ENCODE measurements around the gene RDH13.
"Not testable (repeated sequence)": the region's sequence is repeated elsewhere in the genome, so short reads cannot be mapped to it uniquely, and the experiment has no call there.

Gene RDH13

DNA sequence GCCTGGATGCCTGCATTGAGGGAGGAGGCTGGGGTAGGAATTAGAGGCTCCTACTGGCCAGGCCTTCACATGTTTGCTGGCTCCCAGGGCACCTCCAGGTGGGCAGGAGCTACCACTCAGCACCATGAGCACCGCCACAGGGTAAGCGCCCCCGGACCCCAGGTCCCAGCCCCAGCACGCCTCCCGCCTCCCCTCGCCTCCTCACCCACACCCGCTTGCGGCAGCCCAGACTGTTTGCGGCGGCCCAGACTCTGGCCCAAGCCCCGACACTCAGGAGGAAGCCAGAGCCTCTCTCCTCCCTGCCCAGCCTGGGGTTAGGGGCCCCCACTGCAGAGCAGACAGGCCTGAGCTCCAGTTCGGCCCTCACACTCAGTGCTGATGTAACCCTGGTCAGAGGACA is 13.4 kb upstream of the RDH13 start:
- no peak for DNase-seq

DNA sequence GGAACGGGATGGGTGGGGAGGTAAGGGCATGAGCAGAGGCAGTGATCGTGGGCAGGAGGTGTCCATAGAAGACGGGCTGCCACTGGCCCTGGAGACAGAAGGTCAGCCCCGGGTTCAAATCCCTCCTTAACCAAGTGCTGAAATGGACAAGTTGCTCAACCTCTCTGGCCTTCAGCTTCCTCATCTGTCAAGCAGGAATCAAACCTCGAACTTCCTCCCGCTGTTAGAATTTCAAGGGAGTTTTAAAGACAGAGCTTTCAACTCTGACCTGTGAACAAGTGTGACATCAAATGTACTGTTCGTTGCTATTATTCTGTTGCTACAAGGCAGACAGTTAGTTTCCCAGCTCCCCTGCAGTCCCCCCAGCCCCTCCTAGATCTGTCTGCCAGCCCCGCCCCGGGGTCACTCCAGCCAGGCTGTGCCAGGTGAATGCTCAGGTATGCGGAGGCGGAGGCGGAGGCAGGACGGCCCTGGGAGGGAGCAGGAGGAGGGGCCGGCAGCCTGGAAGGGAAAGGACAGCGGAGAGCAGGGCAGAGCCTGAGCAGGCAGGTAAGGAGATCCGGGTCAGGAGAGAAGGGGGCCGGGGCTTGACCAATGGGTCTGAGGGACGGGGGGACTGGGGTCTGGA is 12.5 kb upstream of the RDH13 start, which contains the start of gene EPS8L1:
TSS of gene EPS8L1 (plus strand) at position 499 of the 628 bp plus-strand sequence. CDS start 576 bp downstream, outside the sequence.
- DNase-seq: no peak

DNA sequence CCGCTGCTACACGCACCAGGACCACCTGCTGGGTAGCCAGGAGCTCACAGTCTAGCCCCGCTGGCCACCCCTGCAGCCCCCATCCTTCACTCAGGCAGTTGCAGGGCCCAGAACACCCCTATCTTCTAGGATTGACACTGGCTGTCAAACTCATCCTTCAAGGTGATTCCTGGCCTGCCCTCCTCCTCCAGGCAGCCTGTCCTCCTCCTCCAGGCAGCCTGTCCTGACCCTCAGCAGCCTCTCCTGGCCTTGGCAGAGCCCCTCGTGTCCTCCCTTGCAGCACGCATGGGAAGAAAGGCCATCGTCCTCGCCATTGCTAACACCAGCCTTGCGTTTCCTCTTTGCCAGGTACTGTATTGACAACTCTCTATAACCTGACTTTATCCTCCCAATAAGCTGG is 9.0 kb upstream of the RDH13 start:
- no peak for DNase-seq

DNA sequence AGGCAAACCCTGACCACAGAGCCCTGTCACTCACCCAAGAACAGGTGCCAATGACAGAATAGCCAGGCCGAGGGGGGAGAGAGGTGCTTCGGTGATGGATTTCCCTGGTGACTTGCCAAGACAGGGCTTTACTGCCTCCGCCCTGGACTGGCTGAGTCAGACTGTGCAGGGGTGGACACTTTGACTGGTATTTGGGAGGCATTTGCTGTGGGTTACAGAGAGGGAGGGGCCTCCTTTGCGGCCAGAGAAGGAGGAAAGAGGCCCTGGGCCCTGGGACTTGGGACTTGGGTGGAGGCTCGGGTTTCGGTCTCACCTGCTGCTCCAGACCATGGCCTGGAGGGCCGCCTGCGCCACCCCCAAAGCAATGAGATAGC is 8.2 kb upstream of the RDH13 start:
- DNase-seq: no peak

DNA sequence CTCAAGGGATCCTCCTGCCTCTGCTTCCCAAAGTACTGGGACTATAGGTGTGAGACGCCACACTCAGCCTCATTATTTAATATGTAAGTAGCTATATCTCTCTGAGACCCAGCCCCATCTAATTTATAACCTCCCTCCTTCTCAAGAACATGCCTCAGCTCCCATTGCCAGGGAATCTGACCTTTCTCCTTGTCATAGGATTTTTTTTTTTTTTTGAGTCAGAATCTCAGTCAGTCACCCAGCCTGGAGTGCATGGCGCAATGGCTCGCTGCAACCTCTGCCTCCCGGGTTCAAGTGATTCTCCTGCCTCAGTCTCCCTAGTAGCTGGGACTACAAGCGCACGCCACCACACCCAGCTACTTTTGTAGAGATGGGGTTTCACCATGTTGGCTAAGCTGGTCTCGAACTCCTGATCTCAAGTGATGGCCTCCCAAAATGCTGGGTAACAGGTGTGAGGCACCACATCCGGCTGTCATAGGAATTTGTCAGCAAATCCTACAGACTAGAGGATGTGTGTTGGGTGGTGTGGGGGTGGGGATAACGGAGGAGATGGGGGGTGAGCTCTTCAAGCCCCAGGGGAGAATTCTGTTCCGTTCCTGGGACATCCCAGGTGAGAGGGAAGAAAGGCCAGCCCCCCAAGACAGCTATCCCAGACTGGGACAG is 7.6 kb upstream of the RDH13 start:
- DNase-seq: no peak

DNA sequence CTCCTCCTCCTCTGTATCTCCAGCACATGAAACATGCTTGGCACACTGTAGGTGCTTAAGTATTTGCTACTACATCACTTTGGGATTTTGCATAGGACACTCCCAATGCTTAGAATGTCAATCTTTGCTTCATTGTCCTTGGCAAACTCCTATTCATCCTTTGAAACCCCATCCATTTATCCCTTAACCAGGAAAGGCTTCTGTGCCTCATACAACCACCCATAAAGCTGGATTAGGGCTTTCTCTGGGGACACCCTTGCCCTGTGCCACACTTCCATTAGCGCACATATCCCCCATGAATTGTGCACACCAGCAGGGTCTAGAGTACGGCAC is 6.9 kb upstream of the RDH13 start:
- DNase-seq: no peak

DNA sequence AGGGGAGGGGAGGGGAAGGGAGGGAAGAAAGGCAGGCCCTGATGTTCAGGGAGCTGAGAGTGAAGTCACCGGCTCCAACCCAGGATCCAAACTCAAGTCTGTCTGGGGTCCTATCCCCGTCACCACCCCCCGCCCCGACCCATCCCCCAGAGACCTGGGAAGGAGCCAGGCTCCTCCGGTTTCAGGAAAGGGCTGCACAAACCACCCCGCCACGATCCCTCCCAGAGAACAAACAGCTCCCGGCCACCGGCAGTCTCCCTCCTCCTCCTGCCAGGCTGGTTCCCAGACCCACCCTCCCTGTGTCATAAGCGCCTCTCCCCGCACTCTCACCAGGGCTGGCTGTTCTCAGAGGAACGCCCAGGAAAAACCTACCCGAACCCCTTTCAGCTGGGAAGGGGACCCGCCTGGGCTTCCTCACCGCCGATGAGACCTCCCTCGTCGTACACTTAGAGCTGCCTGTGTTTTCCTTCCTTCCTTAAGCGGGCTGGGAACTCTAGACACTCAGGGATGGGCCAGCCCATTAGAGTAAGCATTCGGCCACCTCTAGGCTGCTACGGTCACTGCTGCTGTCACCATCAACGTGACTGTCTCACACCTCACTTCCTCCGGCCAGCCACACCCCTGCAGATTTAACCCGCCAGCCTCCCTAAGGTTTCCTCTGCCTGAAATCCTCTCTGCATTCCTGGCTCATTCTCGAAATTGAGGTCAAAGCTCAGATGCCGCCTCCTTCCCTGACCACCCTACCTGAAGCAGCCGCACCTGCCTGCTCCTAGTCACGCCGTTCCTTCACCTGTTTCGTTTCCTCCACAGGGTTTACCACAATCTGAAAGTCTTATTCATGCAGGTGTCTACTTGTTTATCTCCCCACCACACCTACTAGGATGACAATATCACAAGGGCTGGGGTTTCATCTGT is 6.3 kb upstream of the RDH13 start:
- DNase-seq: no peak

DNA sequence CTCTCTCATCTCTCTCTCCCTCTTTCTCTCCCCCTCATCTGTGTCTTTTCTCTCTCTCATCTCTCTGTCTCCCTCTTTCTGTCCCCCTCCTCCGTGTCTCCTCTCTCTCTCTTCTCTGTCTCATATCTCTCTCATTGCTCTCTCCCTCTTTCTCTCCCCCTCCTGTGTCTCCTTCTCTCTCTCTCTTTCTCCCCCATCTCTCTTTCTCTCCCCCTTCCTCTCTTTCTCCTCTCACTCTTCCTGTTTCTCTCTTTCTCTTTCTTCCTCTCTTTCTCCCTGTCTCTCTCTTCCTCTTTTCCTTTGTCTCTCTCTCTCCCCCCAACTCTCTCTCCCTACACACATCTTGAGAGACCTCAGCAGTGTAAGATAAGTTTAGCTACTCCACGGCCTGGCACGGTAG is 4.9 kb upstream of the RDH13 start:
- no peak for DNase-seq

DNA sequence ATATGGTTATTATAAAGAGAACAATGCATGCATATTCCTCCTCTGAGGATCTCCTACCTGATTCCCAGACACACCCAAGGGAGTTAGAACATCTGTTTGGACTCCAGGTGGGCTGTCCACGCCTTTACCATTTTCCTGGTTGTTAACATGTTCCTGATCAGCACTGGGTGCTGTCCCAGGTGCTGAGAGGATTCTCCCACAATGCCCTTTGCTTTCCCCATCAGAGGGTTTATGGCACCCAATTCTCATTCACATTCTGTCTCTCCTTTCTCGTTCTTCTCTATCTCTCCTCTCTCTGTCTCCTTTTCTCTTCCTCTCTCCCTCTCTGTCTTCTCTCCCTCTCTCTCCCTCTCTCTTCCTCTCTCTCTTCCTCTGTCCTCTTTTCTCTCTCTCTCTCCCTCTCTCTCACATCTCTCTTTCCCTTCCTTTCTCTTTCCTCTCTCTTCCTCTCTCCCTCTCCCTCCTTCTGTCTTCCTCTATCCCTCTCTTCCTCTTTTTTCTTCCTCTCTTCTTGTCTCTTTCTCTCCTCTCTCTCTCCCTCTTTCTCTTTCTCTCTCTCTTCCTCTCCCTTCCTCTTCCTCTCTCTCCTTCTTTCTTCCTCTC is 3.3 kb upstream of the RDH13 start:
- no peak for DNase-seq

DNA sequence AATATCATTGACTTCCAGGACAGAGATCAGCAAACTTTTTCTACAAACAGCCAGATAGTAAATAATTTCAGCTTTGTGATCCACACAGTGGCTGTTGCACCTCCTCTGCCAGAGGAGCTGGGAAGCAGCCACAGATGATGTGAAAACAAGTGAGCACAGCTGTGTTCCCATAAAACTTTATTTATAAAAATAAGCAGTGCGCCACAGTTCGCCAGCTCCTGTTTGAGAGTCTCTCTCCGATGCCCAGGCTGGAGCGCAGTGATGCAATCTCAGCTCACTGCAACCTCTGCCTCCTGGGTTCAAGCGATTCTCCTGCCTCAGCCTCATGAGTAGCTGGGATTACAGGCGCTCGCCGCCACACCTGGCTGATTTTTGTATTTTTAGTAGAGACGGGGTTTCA is 2.6 kb upstream of the RDH13 start:
- not testable (repeated sequence) for DNase-seq

DNA sequence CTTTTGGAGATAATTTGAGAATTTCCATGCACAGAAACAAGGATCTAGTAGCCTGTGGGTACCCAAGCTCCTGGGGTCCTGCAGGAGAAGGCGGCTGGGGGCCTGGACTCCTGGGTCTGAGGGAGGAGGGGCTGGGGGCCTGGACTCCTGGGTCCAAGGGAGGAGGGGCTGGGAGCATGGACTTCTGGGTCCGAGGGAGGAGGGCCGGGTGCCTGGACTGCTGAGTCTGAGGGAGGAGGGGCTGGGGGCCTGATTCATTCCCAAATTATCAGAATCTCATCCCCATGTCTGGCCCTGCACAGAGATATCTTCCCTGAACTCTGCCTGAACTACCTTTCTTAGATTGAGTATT is 520 bp upstream of the RDH13 start:
- no peak for DNase-seq

DNA sequence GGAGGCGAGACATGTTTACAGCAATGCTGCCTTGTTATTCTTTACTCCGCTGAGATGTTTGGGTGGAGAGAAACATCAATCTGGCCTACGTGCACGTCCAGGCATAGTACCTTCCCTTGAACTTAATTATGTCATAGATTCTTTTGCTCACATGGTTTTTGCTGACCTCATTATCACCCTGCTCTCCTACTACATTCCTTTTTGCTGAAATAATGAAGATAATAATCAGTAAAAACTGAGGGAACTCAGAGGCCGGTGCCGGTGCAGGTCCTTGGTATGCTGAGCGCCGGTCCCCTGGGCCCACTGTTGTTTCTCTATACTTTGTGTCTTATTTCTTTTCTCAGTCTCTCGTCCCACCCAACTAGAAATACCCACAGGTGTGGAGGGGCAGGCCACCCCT is 2.7 kb downstream of the RDH13 start:
- not testable (repeated sequence) for DNase-seq

DNA sequence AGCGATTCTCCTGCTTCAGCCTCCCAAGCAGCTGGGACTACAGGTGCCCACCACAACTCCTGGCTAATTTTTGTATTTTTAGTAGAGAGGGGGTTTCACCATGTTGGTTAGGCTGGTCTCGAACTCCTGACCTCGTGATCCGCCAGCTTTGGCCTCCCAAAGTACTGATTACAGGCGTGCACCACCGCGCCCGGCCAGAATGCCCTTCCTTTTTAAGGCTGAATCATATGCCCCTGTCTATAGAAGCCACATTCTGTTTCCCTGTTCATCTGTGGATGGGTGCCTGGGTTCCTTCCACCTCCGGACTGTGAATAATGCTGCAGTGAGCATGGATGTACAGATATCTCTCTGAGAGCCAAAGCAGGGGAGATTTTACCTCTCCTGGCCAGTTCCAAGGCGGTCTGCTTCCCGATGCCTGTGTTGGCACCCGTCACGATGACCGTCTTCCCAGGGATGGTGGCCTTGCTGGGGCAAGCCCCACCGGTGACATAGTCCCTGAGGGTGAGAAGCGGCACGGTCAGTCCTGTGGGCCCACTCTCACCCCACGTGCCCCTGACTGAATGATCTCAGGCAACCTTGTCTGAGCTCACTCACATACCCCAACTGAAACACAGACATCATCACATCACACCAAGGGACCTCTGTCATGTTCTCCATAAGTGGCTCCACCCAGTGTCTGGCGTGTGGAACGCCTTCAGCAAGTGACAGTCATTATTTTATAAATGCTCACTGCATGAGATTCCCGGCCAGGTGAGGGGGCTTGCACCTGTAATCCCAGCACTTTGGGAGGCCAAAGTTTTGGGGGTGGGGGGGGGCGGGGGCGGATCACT is 4.0 kb downstream of the RDH13 start:
- DNase-seq: no peak

DNA sequence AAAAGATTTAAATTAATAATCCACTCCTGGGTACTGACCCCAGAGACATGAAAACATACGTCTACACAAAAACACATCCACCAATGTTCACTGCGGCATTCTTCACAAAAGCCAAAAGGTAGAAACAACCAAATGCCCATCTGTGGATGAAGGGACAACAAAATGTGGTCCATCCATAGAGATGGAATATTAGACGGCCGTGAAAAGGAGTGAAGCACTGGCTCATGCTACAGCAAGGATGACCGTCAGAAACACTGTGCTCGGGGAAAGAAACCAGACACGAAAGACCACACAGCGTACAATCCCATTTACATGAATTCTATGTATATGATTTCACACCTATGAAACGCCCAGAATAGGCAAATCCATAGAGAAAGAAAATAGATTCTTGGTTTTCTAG is 6.1 kb downstream of the RDH13 start:
- no peak for DNase-seq

DNA sequence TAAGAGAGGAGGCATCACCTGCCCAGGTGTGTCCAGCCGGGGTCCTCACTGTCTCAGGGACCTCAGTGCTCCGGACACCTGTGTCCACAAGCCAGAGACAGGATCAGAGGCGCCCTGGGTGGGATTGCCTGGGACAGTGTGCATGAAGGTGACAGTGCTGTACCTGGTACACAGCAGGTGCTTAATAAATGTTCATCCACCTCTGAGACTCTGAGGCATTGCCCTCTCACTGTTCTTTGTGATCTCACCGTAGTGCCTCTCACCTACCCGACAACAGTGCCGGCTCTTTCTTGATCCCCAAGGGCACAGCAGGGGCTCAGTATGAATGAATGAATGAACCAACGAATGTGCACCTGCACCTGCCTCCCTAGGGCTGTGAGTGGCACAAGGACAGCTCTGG is 9.2 kb downstream of the RDH13 start:
- DNase-seq: no peak

DNA sequence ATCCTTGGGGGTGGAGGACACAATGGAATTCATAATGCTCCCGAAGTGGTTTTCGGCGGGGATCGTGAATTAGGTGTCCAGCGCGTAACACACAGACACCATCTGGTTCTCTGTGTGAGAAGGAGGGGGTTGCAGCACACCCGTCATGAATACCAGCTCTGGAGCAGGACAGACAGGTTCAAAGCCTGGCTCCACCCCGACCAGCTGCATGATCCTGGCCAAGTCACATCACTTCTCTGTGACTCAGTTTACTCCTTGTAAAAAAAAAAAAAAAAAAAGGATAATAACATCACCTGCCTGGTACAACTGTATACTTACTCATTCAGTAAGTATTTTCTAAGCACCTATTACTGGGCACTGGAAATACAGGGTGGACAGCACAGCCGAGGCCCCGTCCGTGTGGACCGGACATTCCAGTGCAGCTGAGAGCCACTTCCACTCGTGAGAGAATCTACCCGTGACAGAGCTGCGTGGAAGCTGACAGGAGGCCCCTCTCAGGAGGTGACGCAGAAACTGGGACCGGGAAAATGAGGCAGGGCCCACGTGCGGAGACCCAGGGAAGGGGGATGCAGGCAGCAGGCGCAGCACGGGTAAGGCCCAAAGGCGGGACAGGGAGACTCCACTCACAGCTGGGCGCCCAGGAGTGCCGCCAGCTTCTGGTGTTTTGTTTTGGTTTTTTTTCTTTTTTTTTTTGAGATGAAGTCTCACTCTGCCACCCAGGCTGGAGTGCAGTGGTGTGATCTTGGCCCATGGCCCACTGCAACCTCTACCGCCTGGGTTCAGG is 12.0 kb downstream of the RDH13 start:
- no peak for DNase-seq

DNA sequence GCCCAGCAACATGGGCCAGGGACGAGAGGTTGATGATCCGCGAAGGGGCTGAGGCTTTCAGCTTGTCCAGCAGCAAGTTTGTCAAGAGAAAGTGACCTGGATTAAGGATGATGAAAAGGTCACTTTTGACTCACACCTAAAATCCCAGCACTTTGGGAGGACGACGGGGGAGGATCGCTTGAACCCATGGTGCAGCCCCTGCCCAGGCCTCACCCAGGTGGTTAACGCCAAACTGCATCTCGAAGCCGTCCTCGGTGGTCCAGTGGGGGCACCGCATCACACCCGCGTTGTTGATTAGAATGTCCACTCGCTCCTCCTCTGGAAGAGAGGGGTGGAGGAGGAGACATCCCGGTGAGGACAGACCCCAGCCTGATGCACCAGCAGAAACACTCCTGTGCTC is 14.5 kb downstream of the RDH13 start:
- no peak for DNase-seq

DNA sequence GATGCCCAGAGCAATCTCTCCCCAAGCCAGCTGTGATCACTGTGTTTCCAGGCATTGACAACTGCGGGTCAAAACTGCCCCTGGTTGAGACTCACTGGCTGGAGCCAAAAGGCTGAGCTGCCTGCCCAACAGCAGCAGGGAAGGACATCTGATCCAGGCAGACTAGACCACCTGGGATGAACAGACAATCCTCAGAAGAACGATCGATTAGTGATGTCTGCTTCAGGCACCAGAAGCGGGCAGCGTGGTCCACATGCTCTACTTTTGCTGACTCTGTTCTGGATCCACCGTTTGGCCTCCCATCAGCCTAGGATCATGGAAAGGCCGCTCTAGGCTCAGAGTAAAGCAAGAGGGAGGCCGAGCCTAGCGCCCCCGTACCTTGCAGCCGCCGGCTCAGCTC is 15.0 kb downstream of the RDH13 start:
- no peak for DNase-seq

DNA sequence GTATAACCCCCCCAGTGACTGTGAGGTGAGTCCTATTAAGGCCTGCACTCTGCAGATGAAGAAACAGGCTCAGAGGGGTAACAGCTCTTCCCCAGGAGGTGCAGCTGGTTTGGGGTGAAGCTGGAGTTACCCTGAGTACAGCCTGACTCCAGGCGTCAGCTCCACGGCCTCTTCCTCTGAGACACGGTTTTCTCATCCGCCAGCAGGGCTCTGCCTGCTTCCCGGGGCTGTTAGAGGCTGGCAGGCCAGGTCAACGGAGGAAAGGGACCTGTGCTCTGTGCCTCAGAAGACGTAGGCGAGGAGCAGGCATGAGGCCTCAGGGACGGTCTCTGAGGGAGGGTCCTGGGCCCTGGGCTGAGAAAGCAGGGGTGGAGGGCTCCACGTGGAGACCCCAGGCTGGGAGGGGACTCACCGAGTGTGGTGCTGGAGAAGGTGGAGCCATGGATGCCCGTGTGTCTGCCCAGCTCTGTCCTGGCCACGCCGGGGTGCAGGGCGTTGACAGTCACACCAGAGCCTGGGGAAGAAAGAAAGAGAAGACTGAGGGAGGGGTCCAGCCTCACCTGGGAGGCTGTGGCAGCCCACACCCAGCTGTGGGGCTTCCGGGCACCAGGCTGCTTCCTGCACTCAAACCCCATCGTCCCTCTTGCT is 15.8 kb downstream of the RDH13 start:
- DNase-seq: no peak

DNA sequence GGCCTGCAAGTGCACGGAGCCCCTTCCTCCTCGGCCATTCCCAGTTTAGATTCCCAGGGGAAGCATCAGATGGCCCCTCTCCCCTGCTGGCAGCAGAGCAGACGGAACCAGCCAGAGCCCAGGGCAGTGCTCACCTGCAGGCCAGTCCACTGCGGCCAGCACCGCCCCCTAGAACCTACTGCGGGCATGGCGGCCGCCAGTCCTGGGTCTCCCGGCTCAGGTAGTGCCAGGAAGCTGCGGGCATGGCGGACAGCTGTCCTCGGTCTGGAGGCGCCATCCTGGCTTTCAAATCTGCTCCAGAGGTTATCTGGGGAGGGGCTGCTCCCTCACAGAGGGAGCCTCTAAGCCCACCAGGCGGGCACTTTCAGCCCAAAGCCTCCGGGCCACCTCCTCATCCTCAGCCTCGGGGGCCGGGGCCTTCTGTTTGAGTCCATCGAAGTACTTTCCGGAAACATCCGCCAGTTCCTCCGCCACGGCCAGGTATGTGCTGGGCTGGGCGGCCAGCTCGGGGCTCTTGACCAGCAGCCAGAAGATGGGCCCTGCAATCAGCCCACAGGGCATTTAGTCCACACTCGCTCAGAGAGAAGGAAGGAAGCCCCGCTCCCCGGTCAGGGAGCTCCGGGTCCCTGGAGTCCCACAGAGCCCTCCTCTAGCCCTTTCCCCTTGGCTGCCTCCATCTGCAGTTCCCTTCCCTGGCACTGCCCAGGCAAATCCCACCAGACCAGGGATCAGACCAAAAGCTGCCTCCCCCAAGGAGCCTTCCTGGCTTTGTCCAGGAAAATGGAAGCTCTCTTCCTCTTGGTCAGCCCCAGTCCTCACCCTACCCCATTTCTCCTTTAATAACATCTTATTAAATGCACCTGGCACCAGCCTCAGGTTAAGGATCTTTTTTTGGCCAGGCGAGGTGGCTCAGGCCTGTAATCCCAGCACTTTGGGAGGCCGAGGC is 17.9 kb downstream of the RDH13 start:
- no peak for DNase-seq
